K562 (cell line): ENCODE data around the gene PPOX. TPM values are rescaled to one million over a fixed set of nuclear protein-coding genes. Genes with fewer than 3 reads are reported as not detected.

Experiments
- CC2D1A ChIP-seq: fragments of 450-650 bp; IDR thresholded peaks from 2 replicates; pipeline ENCODE4 v1.6.1; 2017; ENCODE audit warnings: mild to moderate bottlenecking
- CHD2 ChIP-seq: IDR thresholded peaks from 2 replicates; pipeline ENCODE4 v1.6.1; 2011; ENCODE audit warnings: low read depth, low read length
- GTF2E2 ChIP-seq: fragments of 200-800 bp; sonication (Bioruptor generic); IDR thresholded peaks from 2 replicates; pipeline ENCODE4 v1.6.1; 2016; ENCODE audit warnings: missing genetic modification characterization, missing compliant biosample characterization
- HSF4 ChIP-seq: fragments of 250-450 bp; sonication (Bioruptor Pico); IDR thresholded peaks from 2 replicates; pipeline ENCODE4 v2.1.2; 2022; ENCODE audit warnings: mild to moderate bottlenecking, moderate library complexity, borderline replicate concordance
- MAZ ChIP-seq, 2 experiments: fragments of 450-650 bp in 1 of 2; sonication (generic) in 1 of 2; formaldehyde crosslinking; IDR thresholded peaks in 1 of 2; conservative IDR thresholded peaks in 1 of 2; 2 replicates each; pipeline versions ENCODE4 v1.4.0 to v1.5.0; 2020; ENCODE audit warnings: mild to moderate bottlenecking in 1 of 2, missing genetic modification reagents in 1 of 2
- POLR2AphosphoS2 ChIP-seq: IDR thresholded peaks from 2 replicates; pipeline ENCODE4 v1.6.1; 2012; ENCODE audit warnings: low read length, improper control_type of control experiment
- PTTG1 ChIP-seq: fragments of 450-650 bp; IDR thresholded peaks from 2 replicates; pipeline ENCODE4 v1.6.1; 2016; ENCODE audit warnings: low read depth, mild to moderate bottlenecking, missing genetic modification characterization, missing compliant biosample characterization
- RAD21 ChIP-seq, 2 experiments: fragments of 250-450 bp in 1 of 2; fragments of 450-650 bp in 1 of 2; sonication (Bioruptor Pico) in 1 of 2; formaldehyde crosslinking in 1 of 2; IDR thresholded peaks in 1 of 2; conservative IDR thresholded peaks in 1 of 2; 2 replicates each; pipeline versions ENCODE4 v1.4.0 to v1.8.0; 2020 to 2022; ENCODE audit warnings: mild to moderate bottlenecking in 2 of 2, moderate library complexity in 1 of 2
- RNF219 ChIP-seq: fragments of 250-450 bp; sonication (Bioruptor Pico); IDR thresholded peaks from 2 replicates; pipeline ENCODE4 v1.5.0; 2022; ENCODE audit warnings: mild to moderate bottlenecking
- THRAP3 ChIP-seq: fragments of 450-650 bp; IDR thresholded peaks from 2 replicates; pipeline ENCODE4 v1.6.1; 2016; ENCODE audit warnings: mild to moderate bottlenecking, inconsistent platforms, borderline replicate concordance
- ZBTB17 ChIP-seq: fragments of 450-650 bp; formaldehyde crosslinking; IDR thresholded peaks from 2 replicates; pipeline ENCODE4 v1.4.0; 2020; ENCODE audit warnings: mild to moderate bottlenecking
- ZNF134 ChIP-seq: fragments of 250-450 bp; sonication (Bioruptor Pico); conservative IDR thresholded peaks from 2 replicates; pipeline ENCODE4 v1.4.0; 2020
- ZNF224 ChIP-seq: sonication (generic); formaldehyde crosslinking; IDR thresholded peaks from 2 replicates; pipeline ENCODE4 v1.8.0; 2022; ENCODE audit warnings: mild to moderate bottlenecking, missing genetic modification reagents
- ZNF23 ChIP-seq: fragments of 250-450 bp; sonication (Bioruptor Pico); IDR thresholded peaks from 2 replicates; pipeline ENCODE4 v1.4.0; 2020; ENCODE audit warnings: mild to moderate bottlenecking
- ZNF3 ChIP-seq: fragments of 250-450 bp; sonication (Bioruptor Pico); IDR thresholded peaks from 2 replicates; pipeline ENCODE4 v1.5.0; 2021; ENCODE audit warnings: mild to moderate bottlenecking, moderate library complexity
- ZNF551 ChIP-seq: fragments of 250-450 bp; sonication (Bioruptor Pico); IDR thresholded peaks from 2 replicates; pipeline ENCODE4 v1.5.0; 2021; ENCODE audit warnings: mild to moderate bottlenecking, moderate library complexity
- ZNF589 ChIP-seq: fragments of 200-800 bp; sonication (Bioruptor generic); IDR thresholded peaks from 2 replicates; pipeline ENCODE4 v1.6.1; 2016; ENCODE audit warnings: low read depth, missing genetic modification characterization, missing compliant biosample characterization
- polyA plus RNA-seq, 8 experiments: library from polyadenylated mRNA; depleted of rRNA in 4 of 8; stranded (reverse) in 5 of 8; unstranded in 3 of 8; fragments of >200 nt; fragmentation: Nextera tagmentation in 2 of 8; fragmentation: Illumina TruSeq in 1 of 8; extraction: Ambion mirVana in 2 of 8; extraction: Trizol in 1 of 8; gene quantifications; 2 replicates each; pipeline versions ENCODE4 v1.2.1 to v1.2.3, GENCODE V29; 2011 to 2014; ENCODE audit warnings: inconsistent platforms in 1 of 8, missing spikeins in 1 of 8
- total RNA-seq, 7 experiments: library from RNA; depleted of rRNA in 6 of 7; stranded (reverse); fragments of >200 nt in 6 of 7; fragmentation: Illumina TruSeq in 2 of 7; extraction: Trizol in 2 of 7; gene quantifications; 2 replicates each; pipeline versions ENCODE4 v1.2.1 to v1.2.3, GENCODE V29; 2011 to 2021; ENCODE audit warnings: low replicate concordance in 1 of 7
- TF ChIP-seq, protein P1 (sequence below): fragments of 250-450 bp; sonication (Bioruptor Pico); IDR thresholded peaks from 2 replicates; pipeline ENCODE4 v1.6.1; 2021; ENCODE audit warnings: mild to moderate bottlenecking
- TF ChIP-seq, protein P2 (sequence below): IDR thresholded peaks from 2 replicates; pipeline ENCODE4 v1.6.1; 2012; ENCODE audit warnings: low read depth, low read length, improper control_type of control experiment, borderline replicate concordance

Gene PPOX
- total and polyA plus RNA-seq, 9 of the 15 experiments (the other 6 are each of a cell fraction or from before 2014, with no cell fraction given), result 17.0 to 57.1 (median 38.9) TPM

GRCh38 chr1:161153682-161154337, 12.4 kb upstream of the PPOX start, which contains the start of gene UFC1 (continued):
- TF ChIP-seq ZNF3 (CRISPR knock-in tag) (no peak), ZBTB17 (0 out of 2 replicates have a peak, but pooled peaks have one; percentile 42), POLR2AphosphoS2 (no peak), HSF4 (CRISPR knock-in tag) (peak; percentile 50; the same call in 1 of the 2 replicates), ZNF23 (CRISPR knock-in tag) (no peak), CHD2 (peak; percentile 83), THRAP3 (peak; percentile 29; the same call in 1 of the 2 replicates), PTTG1 (no peak), ZNF589 (CRISPR knock-in tag) (no peak), ZNF224 (CRISPR knock-in tag) (no peak), RNF219 (no peak), CC2D1A (no peak), ZNF134 (no peak), ZNF551 (CRISPR knock-in tag) (no peak), GTF2E2 (tag) (peak; percentile 95), RAD21 (CRISPR knock-in tag; conservative IDR thresholded peaks at IDR 0.05 in 1 of 2, IDR thresholded peaks at IDR 0.05 in 1 of 2) (no peak), MAZ (CRISPR knock-in tag; conservative IDR thresholded peaks at IDR 0.05 in 1 of 2, IDR thresholded peaks at IDR 0.05 in 1 of 2) (peak in 1 of 2 experiments; percentile 44; a peak in 1 of 4 replicates)
- TF ChIP-seq, protein P1, sequence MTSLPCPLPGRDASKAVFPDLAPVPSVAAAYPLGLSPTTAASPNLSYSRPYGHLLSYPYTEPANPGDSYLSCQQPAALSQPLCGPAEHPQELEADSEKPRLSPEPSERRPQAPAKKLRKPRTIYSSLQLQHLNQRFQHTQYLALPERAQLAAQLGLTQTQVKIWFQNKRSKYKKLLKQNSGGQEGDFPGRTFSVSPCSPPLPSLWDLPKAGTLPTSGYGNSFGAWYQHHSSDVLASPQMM, result no peak
- TF ChIP-seq, protein P2, sequence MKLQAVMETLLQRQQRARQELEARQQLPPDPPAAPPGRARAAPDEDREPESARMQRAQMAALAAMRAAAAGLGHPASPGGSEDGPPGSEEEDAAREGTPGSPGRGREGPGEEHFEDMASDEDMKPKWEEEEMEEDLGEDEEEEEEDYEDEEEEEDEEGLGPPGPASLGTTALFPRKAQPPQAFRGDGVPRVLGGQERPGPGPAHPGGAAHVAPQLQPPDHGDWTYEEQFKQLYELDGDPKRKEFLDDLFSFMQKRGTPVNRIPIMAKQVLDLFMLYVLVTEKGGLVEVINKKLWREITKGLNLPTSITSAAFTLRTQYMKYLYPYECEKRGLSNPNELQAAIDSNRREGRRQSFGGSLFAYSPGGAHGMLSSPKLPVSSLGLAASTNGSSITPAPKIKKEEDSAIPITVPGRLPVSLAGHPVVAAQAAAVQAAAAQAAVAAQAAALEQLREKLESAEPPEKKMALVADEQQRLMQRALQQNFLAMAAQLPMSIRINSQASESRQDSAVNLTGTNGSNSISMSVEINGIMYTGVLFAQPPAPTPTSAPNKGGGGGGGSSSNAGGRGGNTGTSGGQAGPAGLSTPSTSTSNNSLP, result no peak
